Upper lobe of left lung (tissue), 6 donors: ENCODE results near the gene COX6B1. TPM values are rescaled to one million over a fixed set of nuclear protein-coding genes. Genes with fewer than 3 reads are reported as not detected.

Experiments
- ATAC-seq, 2 donors: fragments of 200-7000 bp; cut with Tn5 transposase; one replicate each; pipeline ENCODE4 v1.9.1; 2022; ENCODE audit warnings: mild to moderate bottlenecking in 2 of 2, moderate library complexity in 2 of 2; ENCODE audit not compliant: low FRiP score in 2 of 2
- DNase-seq, 2 donors: peaks; one replicate each; pipeline ENCODE4 v3.0.0-alpha.2; 2019 to 2020
- H3K27ac ChIP-seq, 4 donors: fragments of 200-600 bp; sonication (generic); one replicate each; pipeline ENCODE4 v1.5.1; 2016 to 2019
- H3K27me3 ChIP-seq, 4 donors: fragments of 200-600 bp; sonication (generic); one replicate each; pipeline ENCODE4 v1.5.1; 2017 to 2019
- H3K36me3 ChIP-seq, 4 donors: fragments of 200-600 bp; sonication (generic); one replicate each; pipeline ENCODE4 v1.5.1; 2016 to 2019
- H3K4me1 ChIP-seq, 4 donors: fragments of 200-600 bp; sonication (generic); one replicate each; pipeline ENCODE4 v1.5.1; 2018 to 2019
- H3K4me3 ChIP-seq, 4 donors: fragments of 200-600 bp; sonication (generic); one replicate each; pipeline ENCODE4 v1.5.1; 2017 to 2019; ENCODE audit warnings: mild to moderate bottlenecking in 2 of 4, moderate library complexity in 1 of 4
- H3K9me3 ChIP-seq, 4 donors: fragments of 200-600 bp; sonication (generic); one replicate each; pipeline ENCODE4 v1.5.1; 2018 to 2019
- CTCF ChIP-seq, 6 experiments: fragments of 450-650 bp in 4 of 6; fragments of 200-600 bp in 2 of 6; sonication (generic) in 2 of 6; IDR thresholded peaks; one replicate each; pipeline ENCODE4 v1.5.1; 2016 to 2019; ENCODE audit warnings: antibody characterized with exemption in 6 of 6
- EP300 ChIP-seq, 4 donors: sonication (generic); formaldehyde crosslinking; IDR thresholded peaks; one replicate each; pipeline ENCODE4 v1.5.1; 2017; ENCODE audit warnings: antibody characterized with exemption in 4 of 4, control low read depth in 2 of 4
- POLR2A ChIP-seq, 4 donors: fragments of 450-650 bp; IDR thresholded peaks; one replicate each; pipeline ENCODE4 v1.5.1; 2016 to 2017; ENCODE audit warnings: antibody characterized with exemption in 4 of 4, mild to moderate bottlenecking in 2 of 4
- POLR2AphosphoS5 ChIP-seq, 2 donors: sonication (generic); formaldehyde crosslinking; IDR thresholded peaks; one replicate each; pipeline ENCODE4 v1.5.1; 2017; ENCODE audit warnings: antibody characterized with exemption in 2 of 2
- WGBS, 2 donors: methylation state at CpG; one replicate each; pipeline ENCODE4 v1.1.5; 2017 to 2018; 5-methylcytosine and 5-hydroxymethylcytosine counted together
- total RNA-seq, 6 donors: library from RNA; depleted of rRNA in 4 of 6; stranded (reverse); fragments of >200 nt in 4 of 6; gene quantifications; one replicate each; pipeline versions ENCODE4 v1.1.0 to v1.2.1, GENCODE V29; 2016 to 2021
- donor health status: DM: no; HTN: no; CAD: no; lungs with moderate emphysema.
- donor health status: DM: no; HTN: yes; CAD: no; lungs with severe emphysema.

COX6B1 gene
- total RNA-seq, 6 donors from 2014 or later: 90.1 to 290 (median 235) TPM

GRCh38 chr19:35608251-35608650 is 39.9 kb upstream of the COX6B1 start:
- no peaks in the 10 kb centered on the region for H3K27me3 ChIP-seq
- no peak for DNase-seq
- H3K9me3 ChIP-seq: peaks cover 0 to 7% (median 3%) of the 10 kb centered on the region in 4 donors
- ATAC-seq: no peak
- TF ChIP-seq CTCF (IDR thresholded peaks at IDR 0.05): no peak
- TF ChIP-seq EP300 (IDR thresholded peaks at IDR 0.05): no peak
- TF ChIP-seq POLR2A (IDR thresholded peaks at IDR 0.05): no peak
- H3K27ac ChIP-seq: no peak overlapping the region
- peaks cover 5 to 13% (median 10%) of the 10 kb centered on the region in 4 donors for H3K4me1 ChIP-seq
- H3K4me3 ChIP-seq: no peak overlapping the region
- no peaks in the 10 kb centered on the region for H3K36me3 ChIP-seq
- 77 to 82% methylated on average over 2 of the region's 2 CpGs for whole genome bisulfite sequencing, 2 donors

DNA sequence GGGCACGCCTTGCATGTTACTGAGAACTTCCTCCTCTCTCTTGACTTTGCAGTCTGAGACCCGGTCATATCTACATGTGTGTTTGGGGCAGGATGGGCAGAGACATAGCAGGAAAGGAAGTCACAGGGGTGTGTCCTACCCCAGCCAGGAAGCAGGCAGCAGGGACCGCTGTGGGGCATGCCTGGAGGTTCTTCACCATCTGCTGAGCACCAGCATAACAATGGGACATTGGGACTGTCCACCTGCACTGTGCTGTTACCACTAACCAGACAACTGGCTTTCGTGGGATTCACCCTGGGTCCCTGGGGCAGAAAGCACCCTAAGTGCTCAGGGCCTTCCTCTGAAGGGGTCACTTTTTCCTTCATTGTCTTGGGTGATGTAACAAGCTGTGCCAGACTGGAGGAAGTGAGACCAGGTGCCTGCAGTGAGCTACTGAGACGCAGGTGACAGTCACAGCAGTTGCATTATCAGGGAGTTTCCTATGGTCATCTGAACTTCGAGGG is 38.2 kb upstream of the COX6B1 start:
- TF ChIP-seq CTCF (IDR thresholded peaks at IDR 0.05): no peak
- no peak for TF ChIP-seq EP300 (IDR thresholded peaks at IDR 0.05)
- TF ChIP-seq POLR2AphosphoS5 (IDR thresholded peaks at IDR 0.05): no peak
- no peak for TF ChIP-seq POLR2A (IDR thresholded peaks at IDR 0.05)
- H3K4me3 ChIP-seq: no peak overlapping the region
- ATAC-seq: no peak
- H3K9me3 ChIP-seq: peaks cover 0 to 7% (median 3%) of the 10 kb centered on the region in 4 donors
- H3K27ac ChIP-seq: no peak overlapping the region
- no peak for DNase-seq
- peaks cover 6 to 16% (median 12%) of the 10 kb centered on the region in 4 donors for H3K4me1 ChIP-seq
- no peaks in the 10 kb centered on the region for H3K36me3 ChIP-seq
- H3K27me3 ChIP-seq: no peaks in the 10 kb centered on the region
- 46 to 58% methylated on average over 4 to 6 of the region's 6 CpGs for WGBS, 2 donors

DNA sequence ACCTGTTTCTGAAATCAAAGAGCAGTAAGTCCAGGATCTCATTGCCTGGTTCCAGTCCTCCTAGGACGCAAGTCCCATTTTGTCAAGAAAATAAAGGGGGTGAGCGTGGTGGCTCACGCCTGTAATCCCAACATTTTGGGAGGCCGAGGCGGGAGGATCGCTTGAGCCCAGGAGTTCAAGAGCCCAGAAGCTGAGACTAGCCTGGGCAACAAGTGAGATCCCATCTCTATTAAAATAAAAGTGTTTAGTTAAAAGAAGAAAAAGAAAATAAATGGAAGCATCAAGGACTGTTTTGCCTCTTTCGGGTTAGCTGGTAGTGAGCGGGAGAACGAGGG is 35.9 kb upstream of the COX6B1 start:
- TF ChIP-seq POLR2AphosphoS5 (IDR thresholded peaks at IDR 0.05) (no peak), EP300 (IDR thresholded peaks at IDR 0.05) (no peak), POLR2A (IDR thresholded peaks at IDR 0.05) (no peak), CTCF (IDR thresholded peaks at IDR 0.05) (no peak)
- DNase-seq: no peak
- Histone ChIP-seq H3K27me3 (no peaks in the 10 kb centered on the region), H3K4me1 (peaks cover 6 to 16% (median 12%) of the 10 kb centered on the region in 4 donors), H3K36me3 (peaks cover 0 to 6% (median 3%) of the 10 kb centered on the region in 4 donors), H3K27ac (peak overlapping the region; percentile 5 to 80 (median 68)), H3K9me3 (peaks cover 0 to 6% (median 2%) of the 10 kb centered on the region in 4 donors), H3K4me3 (peak overlapping the region in 3 of 4 donors; percentile 69 to 82 (median 78))
- ATAC-seq: no peak
- 32% methylated on average over 9 of the region's 9 CpGs for WGBS, 2 donors

GRCh38 chr19:35612559-35613321 is 35.4 kb upstream of the COX6B1 start, which contains the start of gene HAUS5:
HAUS5 (plus strand) TSS chr19:35612735; CDS start chr19:35612795, 60 bp downstream.
- H3K27me3 ChIP-seq: no peaks in the 10 kb centered on the region
- peaks cover 6 to 16% (median 12%) of the 10 kb centered on the region in 4 donors for H3K4me1 ChIP-seq
- no peak for TF ChIP-seq EP300 (IDR thresholded peaks at IDR 0.05)
- peak in 2 of 4 donors; percentile 44 to 61 for TF ChIP-seq POLR2A (IDR thresholded peaks at IDR 0.05)
- TF ChIP-seq CTCF (IDR thresholded peaks at IDR 0.05): peak in 4 of 6 experiments; percentile 20 to 54 (median 40)
- peak; percentile 75 to 79 for TF ChIP-seq POLR2AphosphoS5 (IDR thresholded peaks at IDR 0.05)
- H3K27ac ChIP-seq: peak within 1 kb of the TSS; percentile 48 to 80 (median 68)
- peak within 1 kb of the TSS; percentile 59 to 82 (median 74) for H3K4me3 ChIP-seq
- H3K36me3 ChIP-seq: peaks cover 0 to 8% (median 4%) of the 10 kb centered on the region in 4 donors
- DNase-seq (peak; percentile 95 to 100), ATAC-seq (peak; percentile 92 to 97)
- H3K9me3 ChIP-seq: peaks cover 0 to 6% (median 0%) of the 10 kb centered on the region in 4 donors
- 1 to 2% methylated on average over 6 to 46 of the region's 47 CpGs for WGBS, 2 donors
